NCI-H526 (cell line): Measurements from ENCODE around the gene ARMH4.

Experiments used
- DNase-seq, 2 experiments: peaks; one replicate each; lab custom pipeline; 2025; lab: John Stamatoyannopoulos, UW

ARMH4 gene

DNA sequence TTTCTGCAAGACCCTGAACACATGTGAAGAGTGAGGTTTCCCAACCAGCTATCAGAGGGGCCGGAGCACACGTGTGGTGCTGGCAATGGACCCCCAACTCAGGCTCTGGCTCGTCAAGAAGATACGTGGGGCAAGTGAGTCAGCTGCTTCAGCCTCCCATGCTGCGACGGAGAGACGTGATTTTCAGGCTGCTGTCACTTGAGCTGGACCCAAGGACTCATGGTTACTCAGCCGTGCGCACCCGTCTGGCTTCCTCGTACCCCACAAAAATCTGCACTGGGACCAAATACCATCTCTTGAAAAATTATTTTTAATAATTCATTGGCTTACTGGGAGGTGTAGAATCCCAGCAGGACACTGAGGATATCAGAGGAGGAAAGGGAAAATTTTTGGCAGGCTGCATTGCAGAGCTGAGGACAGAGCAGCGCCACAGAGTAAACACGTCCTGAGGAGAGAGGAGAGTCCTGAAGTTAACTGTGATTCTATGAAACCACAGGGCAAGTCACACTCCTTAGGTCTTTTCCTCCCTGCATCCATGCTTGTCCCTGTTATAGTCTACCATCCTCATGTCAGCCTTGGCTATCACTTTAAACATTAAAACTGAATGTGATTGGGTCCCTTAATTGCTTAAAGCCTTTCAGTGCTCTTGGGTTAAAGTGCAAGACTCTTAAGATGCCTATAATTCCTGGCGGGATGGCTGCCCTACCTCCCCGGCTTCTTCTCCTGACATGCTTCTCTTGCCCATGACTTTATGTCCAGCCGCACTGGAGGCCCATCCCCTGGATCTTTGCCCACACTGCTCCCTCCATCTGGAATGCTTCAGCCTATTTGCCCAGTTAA lies 190.8 kb downstream of the ARMH4 start:
- DNase-seq: no peak

DNA sequence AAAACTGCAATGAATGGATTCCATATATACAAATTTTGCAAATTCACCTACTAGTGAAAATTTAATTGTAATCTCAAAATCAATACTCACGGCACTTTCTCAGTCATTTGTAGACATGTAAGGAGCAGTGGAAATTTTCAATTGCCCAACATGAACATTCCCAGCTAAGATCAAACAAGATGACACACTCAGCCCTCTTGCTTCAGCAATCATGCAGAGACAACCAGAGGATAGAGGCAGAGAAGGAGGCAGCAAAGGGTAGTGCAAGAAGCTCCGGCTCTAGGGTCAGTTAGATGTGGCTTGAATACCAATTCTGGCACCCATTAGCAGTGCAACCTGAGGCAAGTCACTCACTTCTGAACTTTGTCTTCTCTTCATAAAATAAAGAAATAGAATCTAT lies 194.6 kb downstream of the ARMH4 start:
- DNase-seq: no peak
